Ascending aorta (tissue), 2 donors: ENCODE data around the gene PLXNA4. TPM values are rescaled to one million over a fixed set of nuclear protein-coding genes. Genes with fewer than 3 reads are reported as not detected.

Experiments used
- DNase-seq, 2 donors: peaks; one replicate each; pipeline ENCODE4 v3.0.0-alpha.2; 2019; ENCODE audit warnings: low spot score in 2 of 2
- H3K27ac ChIP-seq, 2 donors: fragments of 200-600 bp; sonication (generic); one replicate each; pipeline ENCODE4 v1.5.1; 2016 to 2017; ENCODE audit warnings: mild to moderate bottlenecking in 1 of 2
- H3K27me3 ChIP-seq: fragments of 200-600 bp; sonication (generic); one replicate; pipeline ENCODE4 v1.5.1; 2017
- H3K36me3 ChIP-seq, 2 donors: fragments of 200-600 bp; sonication (generic); one replicate each; pipeline ENCODE4 v1.5.1; 2016
- H3K4me1 ChIP-seq, 2 donors: fragments of 200-600 bp; sonication (generic); one replicate each; pipeline ENCODE4 v1.5.1; 2016 to 2017; ENCODE audit warnings: mild to moderate bottlenecking in 1 of 2
- H3K4me3 ChIP-seq, 2 donors: fragments of 200-600 bp; sonication (generic); one replicate each; pipeline ENCODE4 v1.5.1; 2016 to 2017; ENCODE audit warnings: mild to moderate bottlenecking in 1 of 2
- H3K9me3 ChIP-seq, 2 donors: fragments of 200-600 bp; sonication (generic); one replicate each; pipeline ENCODE4 v1.5.1; 2016
- CTCF ChIP-seq, 3 experiments: fragments of 200-600 bp in 2 of 3; fragments of 450-650 bp in 1 of 3; sonication (generic) in 2 of 3; IDR thresholded peaks; one replicate each; pipeline ENCODE4 v1.5.1; 2016 to 2019; ENCODE audit warnings: antibody characterized with exemption in 3 of 3, mild to moderate bottlenecking in 1 of 3, moderate library complexity in 1 of 3
- intact Hi-C: fragments of 100-400 bp; cut with DNase I; formaldehyde crosslinking; loops from one replicate; pipeline ENCODE4 v1.15.1; 2023
- total RNA-seq: library from RNA; depleted of rRNA; stranded (reverse); fragments of >200 nt; gene quantifications from one replicate; pipeline ENCODE4 v1.1.0, GENCODE V29; 2016

The PLXNA4 gene
- total RNA-seq, 1 donor from 2014 or later: 27.1 TPM

DNA sequence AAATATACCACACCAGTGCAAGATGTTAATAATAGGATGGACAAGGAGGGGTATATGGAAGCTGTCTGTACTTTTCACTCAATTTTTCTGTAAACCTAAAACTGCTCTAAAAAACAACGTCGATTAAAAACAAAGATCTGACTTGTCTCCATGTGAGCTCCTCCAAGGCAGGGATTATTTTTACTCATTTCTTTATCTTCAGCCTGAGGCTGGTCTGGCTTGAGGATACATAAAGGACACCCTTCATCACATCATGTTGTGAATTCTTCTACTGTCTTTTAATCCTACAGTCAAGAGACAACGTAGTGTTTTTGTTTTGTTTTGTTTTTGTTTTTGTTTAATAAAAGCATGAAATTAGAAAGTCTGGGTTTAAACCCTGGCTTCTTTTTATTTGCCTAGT is 486.9 kb downstream of the PLXNA4 start:
- Histone ChIP-seq H3K9me3 (no peaks in the 10 kb centered on the region), H3K27me3 (no peaks in the 10 kb centered on the region), H3K4me1 (no peaks in the 10 kb centered on the region), H3K27ac (no peak overlapping the region), H3K4me3 (no peak overlapping the region), H3K36me3 (no peaks in the 10 kb centered on the region)
- no peak for DNase-seq
- intact Hi-C loops: no loop called here
- no peak for TF ChIP-seq CTCF (IDR thresholded peaks at IDR 0.05)

GRCh38 chr7:132087421-132087820 is 488.8 kb downstream of the PLXNA4 start:
- H3K36me3 ChIP-seq: no peaks in the 10 kb centered on the region
- H3K9me3 ChIP-seq: no peaks in the 10 kb centered on the region
- intact Hi-C loops: no loop called here
- no peaks in the 10 kb centered on the region for H3K27me3 ChIP-seq
- H3K4me3 ChIP-seq: no peak overlapping the region
- no peak for TF ChIP-seq CTCF (IDR thresholded peaks at IDR 0.05)
- H3K27ac ChIP-seq: no peak overlapping the region
- H3K4me1 ChIP-seq: no peaks in the 10 kb centered on the region
- DNase-seq: peak in 1 of 2 donors; percentile 19

- H3K4me3 ChIP-seq: no peak overlapping the region
- TF ChIP-seq CTCF (IDR thresholded peaks at IDR 0.05): no peak
- no peak overlapping the region for H3K27ac ChIP-seq
- H3K9me3 ChIP-seq: no peaks in the 10 kb centered on the region
- H3K36me3 ChIP-seq: no peaks in the 10 kb centered on the region
- H3K4me1 ChIP-seq: peaks cover 2 to 4% of the 10 kb centered on the region in 2 donors
- H3K27me3 ChIP-seq: no peaks in the 10 kb centered on the region
- peak in 1 of 2 donors; percentile 37 for DNase-seq
- intact Hi-C loops: no loop called here
Observed at GRCh38 chr7:132084776-132085388, 491.4 kb downstream of the PLXNA4 start.

- DNase-seq: peak in 1 of 2 donors; percentile 24
- Histone ChIP-seq H3K27me3 (no peaks in the 10 kb centered on the region), H3K4me1 (peaks cover 2 to 4% of the 10 kb centered on the region in 2 donors), H3K27ac (no peak overlapping the region), H3K9me3 (no peaks in the 10 kb centered on the region), H3K36me3 (no peaks in the 10 kb centered on the region), H3K4me3 (no peak overlapping the region)
- intact Hi-C loops: no loop called here
- TF ChIP-seq CTCF (IDR thresholded peaks at IDR 0.05): no peak
Observed at GRCh38 chr7:132083537-132084123, 492.6 kb downstream of the PLXNA4 start.

GRCh38 chr7:132083126-132083525 is 493.1 kb downstream of the PLXNA4 start:
- DNase-seq: peak in 1 of 2 donors; percentile 60
- Histone ChIP-seq H3K27me3 (no peaks in the 10 kb centered on the region), H3K4me3 (no peak overlapping the region), H3K36me3 (no peaks in the 10 kb centered on the region), H3K27ac (no peak overlapping the region), H3K9me3 (no peaks in the 10 kb centered on the region), H3K4me1 (peaks cover 2 to 4% of the 10 kb centered on the region in 2 donors)
- intact Hi-C loops: no loop called here
- TF ChIP-seq CTCF (IDR thresholded peaks at IDR 0.05): no peak
